Measurements from ENCODE around the gene GPR180. TPM values are rescaled to one million over a fixed set of nuclear protein-coding genes. Genes with fewer than 3 reads are reported as not detected.

The GPR180 gene
- total and polyA plus RNA-seq, 12 donors: 1.1 to 8.0 (median 3.8) TPM

DNA sequence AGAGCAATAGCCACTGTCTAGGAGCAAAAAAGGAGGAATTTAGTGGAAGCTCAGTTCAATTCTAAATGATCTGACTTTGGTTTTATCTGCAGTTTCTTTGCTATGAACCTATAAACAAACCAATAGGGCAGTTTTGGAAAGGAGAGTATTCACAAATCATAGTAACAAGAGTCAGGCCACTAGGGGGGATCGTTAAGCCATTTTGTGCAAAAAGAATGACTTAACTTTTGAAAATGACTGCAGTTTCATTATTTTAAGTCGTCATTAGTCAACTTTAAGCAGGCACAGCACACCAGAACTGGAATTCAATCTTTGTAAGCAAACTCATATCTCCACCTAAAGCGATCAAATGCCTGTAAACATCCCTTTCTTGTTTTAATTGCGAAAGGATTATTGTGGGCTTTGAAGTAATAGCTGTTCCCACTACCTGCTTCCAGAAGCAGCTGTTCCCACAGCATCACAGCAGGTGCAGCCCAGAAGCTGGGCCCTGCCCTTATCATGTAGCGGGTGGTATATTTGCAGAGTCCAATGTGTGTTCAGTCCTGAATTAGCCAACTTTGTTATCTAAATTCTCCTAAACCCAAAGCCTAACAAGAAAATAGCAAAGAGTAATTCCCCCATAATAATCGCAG lies 59.2 kb downstream of the GPR180 start:
- Histone ChIP-seq H3K9me3 (replicated peaks in 1 of 3) (no peaks in the 10 kb centered on the region), H3K27me3 (peaks cover 9% of the 10 kb centered on the region), H3K27ac (no peak overlapping the region), H3K4me3 (no peak overlapping the region), H3K36me3 (replicated peaks in 1 of 2) (no peaks in the 10 kb centered on the region), H3K4me1 (replicated peaks in 1 of 2) (no peaks in the 10 kb centered on the region)
- WGBS, 4 donors: 48 to 65% (median 58%) methylated on average over 6 of the region's 6 CpGs
- DNase-seq: no peak
- intact Hi-C loops (cut with DNase I): no loop called here
- TF ChIP-seq POLR2A (IDR thresholded peaks at IDR 0.05): no peak
- TF ChIP-seq, protein P1, sequence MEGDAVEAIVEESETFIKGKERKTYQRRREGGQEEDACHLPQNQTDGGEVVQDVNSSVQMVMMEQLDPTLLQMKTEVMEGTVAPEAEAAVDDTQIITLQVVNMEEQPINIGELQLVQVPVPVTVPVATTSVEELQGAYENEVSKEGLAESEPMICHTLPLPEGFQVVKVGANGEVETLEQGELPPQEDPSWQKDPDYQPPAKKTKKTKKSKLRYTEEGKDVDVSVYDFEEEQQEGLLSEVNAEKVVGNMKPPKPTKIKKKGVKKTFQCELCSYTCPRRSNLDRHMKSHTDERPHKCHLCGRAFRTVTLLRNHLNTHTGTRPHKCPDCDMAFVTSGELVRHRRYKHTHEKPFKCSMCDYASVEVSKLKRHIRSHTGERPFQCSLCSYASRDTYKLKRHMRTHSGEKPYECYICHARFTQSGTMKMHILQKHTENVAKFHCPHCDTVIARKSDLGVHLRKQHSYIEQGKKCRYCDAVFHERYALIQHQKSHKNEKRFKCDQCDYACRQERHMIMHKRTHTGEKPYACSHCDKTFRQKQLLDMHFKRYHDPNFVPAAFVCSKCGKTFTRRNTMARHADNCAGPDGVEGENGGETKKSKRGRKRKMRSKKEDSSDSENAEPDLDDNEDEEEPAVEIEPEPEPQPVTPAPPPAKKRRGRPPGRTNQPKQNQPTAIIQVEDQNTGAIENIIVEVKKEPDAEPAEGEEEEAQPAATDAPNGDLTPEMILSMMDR (IDR thresholded peaks at IDR 0.05): no peak

GRCh38 chr13:94661406-94661805 lies 59.7 kb downstream of the GPR180 start:
- no peaks in the 10 kb centered on the region for H3K36me3 ChIP-seq (replicated peaks in 1 of 2)
- no peak for DNase-seq
- no peaks in the 10 kb centered on the region for H3K4me1 ChIP-seq (replicated peaks in 1 of 2)
- TF ChIP-seq, protein P1 (IDR thresholded peaks at IDR 0.05): no peak
- no peak for TF ChIP-seq POLR2A (IDR thresholded peaks at IDR 0.05)
- peaks cover 9% of the 10 kb centered on the region for H3K27me3 ChIP-seq
- H3K4me3 ChIP-seq: no peak overlapping the region
- H3K27ac ChIP-seq: no peak overlapping the region
- H3K9me3 ChIP-seq (replicated peaks in 1 of 3): no peaks in the 10 kb centered on the region
- intact Hi-C loops (cut with DNase I): no loop called here
- 61 to 75% (median 64%) methylated on average over 5 of the region's 5 CpGs for WGBS, 4 donors

GRCh38 chr13:94662274-94662945 lies 60.8 kb downstream of the GPR180 start:
- Histone ChIP-seq H3K4me3 (no peak overlapping the region), H3K4me1 (replicated peaks in 1 of 2) (no peaks in the 10 kb centered on the region), H3K27ac (no peak overlapping the region), H3K27me3 (peaks cover 9% of the 10 kb centered on the region), H3K36me3 (replicated peaks in 1 of 2) (no peaks in the 10 kb centered on the region), H3K9me3 (replicated peaks in 1 of 3) (no peaks in the 10 kb centered on the region)
- intact Hi-C loops (cut with DNase I): no loop called here
- WGBS, 4 donors: 21 to 30% (median 26%) methylated on average over 12 of the region's 12 CpGs
- no peak for DNase-seq
- TF ChIP-seq, protein P1 (IDR thresholded peaks at IDR 0.05): no peak
- TF ChIP-seq POLR2A (IDR thresholded peaks at IDR 0.05): no peak

GRCh38 chr13:94664889-94665288 lies 63.2 kb downstream of the GPR180 start:
- H3K4me3 ChIP-seq: no peak overlapping the region
- H3K9me3 ChIP-seq (replicated peaks in 1 of 3): no peaks in the 10 kb centered on the region
- peaks cover 9% of the 10 kb centered on the region for H3K27me3 ChIP-seq
- H3K4me1 ChIP-seq (replicated peaks in 1 of 2): no peaks in the 10 kb centered on the region
- no peak for DNase-seq
- intact Hi-C loops (cut with DNase I): no loop called here
- H3K36me3 ChIP-seq (replicated peaks in 1 of 2): no peaks in the 10 kb centered on the region
- no peak for TF ChIP-seq POLR2A (IDR thresholded peaks at IDR 0.05)
- TF ChIP-seq, protein P1 (IDR thresholded peaks at IDR 0.05): no peak
- no peak overlapping the region for H3K27ac ChIP-seq
- 50 to 52% (median 51%) methylated on average over 7 of the region's 7 CpGs for WGBS, 4 donors

Data from adrenal gland (tissue), 12 donors.